Neuronal stem cell (in vitro differentiated cells): ENCODE measurements around the gene AP3S2.

Experiments
- DNase-seq: peaks from one replicate; pipeline ENCODE4 v3.0.0-alpha.2; 2013; ENCODE audit warnings: low spot score
- H2AFZ ChIP-seq: one replicate; pipeline ENCODE4 v1.6.1; 2013; ENCODE audit warnings: mild to moderate bottlenecking, low read length, inconsistent platforms
- H2AK5ac ChIP-seq: 2 replicates; pipeline ENCODE4 v1.6.1; 2013; ENCODE audit warnings: low read depth, mild to moderate bottlenecking, inconsistent platforms, low read length, moderate library complexity, mixed read lengths
- H2BK120ac ChIP-seq: 2 replicates; pipeline ENCODE4 v1.6.1; 2013; ENCODE audit warnings: low read depth, mild to moderate bottlenecking, inconsistent platforms, low read length, moderate library complexity, mixed read lengths
- H2BK12ac ChIP-seq: one replicate; pipeline ENCODE4 v1.6.1; 2013; ENCODE audit warnings: low read length, inconsistent platforms
- H2BK15ac ChIP-seq: 2 replicates; pipeline ENCODE4 v1.6.1; 2013; ENCODE audit warnings: mild to moderate bottlenecking, low read length, inconsistent platforms, mixed read lengths
- H2BK5ac ChIP-seq: one replicate; pipeline ENCODE4 v1.6.1; 2013; ENCODE audit warnings: inconsistent platforms, mild to moderate bottlenecking, low read length, moderate library complexity
- H3K14ac ChIP-seq: one replicate; pipeline ENCODE4 v1.6.1; 2013; ENCODE audit warnings: low read length, inconsistent platforms
- H3K18ac ChIP-seq: 2 replicates; pipeline ENCODE4 v1.6.1; 2013; ENCODE audit warnings: low read length, inconsistent platforms
- H3K23ac ChIP-seq: 2 replicates; pipeline ENCODE4 v1.6.1; 2013; ENCODE audit warnings: low read depth, mild to moderate bottlenecking, mixed read lengths, low read length, inconsistent platforms; ENCODE audit not compliant: poor library complexity
- H3K27ac ChIP-seq: replicated peaks from 3 replicates; pipeline ENCODE4 v1.5.1; 2013; ENCODE audit warnings: low read length, inconsistent platforms
- H3K27me3 ChIP-seq, 3 experiments: 2 replicates each; pipeline ENCODE4 v1.6.1; 2013; ENCODE audit warnings: low read length in 3 of 3, mild to moderate bottlenecking in 2 of 3, inconsistent platforms in 1 of 3, low read depth in 1 of 3, mixed read lengths in 1 of 3, moderate library complexity in 1 of 3; ENCODE audit not compliant: control insufficient read depth in 3 of 3, insufficient read depth in 3 of 3
- H3K36me3 ChIP-seq, 2 donors: replicated peaks in 1 of 2; 2 replicates each; pipeline ENCODE4 v1.6.1; 2013; ENCODE audit warnings: low read length in 2 of 2; ENCODE audit not compliant: control insufficient read depth in 2 of 2, insufficient read depth in 2 of 2
- H3K4ac ChIP-seq: 2 replicates; pipeline ENCODE4 v1.6.1; 2013; ENCODE audit warnings: inconsistent platforms, mild to moderate bottlenecking, low read length, moderate library complexity
- H3K4me1 ChIP-seq, 2 donors: 1 replicate in 1 of 2; 2 replicates in 1 of 2; pipeline ENCODE4 v1.6.1; 2013; ENCODE audit warnings: low read length in 2 of 2, low read depth in 1 of 2; ENCODE audit not compliant: control insufficient read depth in 2 of 2, insufficient read depth in 1 of 2
- H3K4me2 ChIP-seq: one replicate; pipeline ENCODE4 v1.6.1; 2013; ENCODE audit warnings: mild to moderate bottlenecking, low read length, inconsistent platforms; ENCODE audit not compliant: insufficient read depth, poor library complexity, severe bottlenecking
- H3K4me3 ChIP-seq, 2 donors: 2 replicates each; pipeline ENCODE4 v1.5.1; 2013; ENCODE audit warnings: low read length in 2 of 2, mild to moderate bottlenecking in 2 of 2, inconsistent platforms in 1 of 2, moderate library complexity in 1 of 2
- H3K79me1 ChIP-seq: one replicate; pipeline ENCODE4 v1.6.1; 2013; ENCODE audit warnings: low read depth, mild to moderate bottlenecking, inconsistent platforms, low read length, moderate library complexity
- H3K9ac ChIP-seq: one replicate; pipeline ENCODE4 v1.6.1; 2013; ENCODE audit warnings: mild to moderate bottlenecking, low read depth, low read length, inconsistent platforms; ENCODE audit not compliant: poor library complexity
- H3K9me3 ChIP-seq, 2 donors: replicated peaks in 1 of 2; 2 replicates each; pipeline versions ENCODE3 to v1.6.1; 2013; ENCODE audit warnings: low read length in 2 of 2, mild to moderate bottlenecking in 2 of 2, inconsistent platforms in 1 of 2, low read depth in 1 of 2, mixed read lengths in 1 of 2, moderate library complexity in 1 of 2; ENCODE audit not compliant: control insufficient read depth in 2 of 2, insufficient read depth in 1 of 2
- H4K8ac ChIP-seq: one replicate; pipeline ENCODE4 v1.6.1; 2013; ENCODE audit warnings: low read depth, mild to moderate bottlenecking, inconsistent platforms, low read length, moderate library complexity
- H4K91ac ChIP-seq: one replicate; pipeline ENCODE4 v1.6.1; 2013; ENCODE audit warnings: low read length, low read depth, mild to moderate bottlenecking, inconsistent platforms; ENCODE audit not compliant: poor library complexity
- WGBS, 2 donors: extraction: QIAGEN DNeasy Blood & Tissue Kit; methylation state at CpG; one replicate each; pipeline ENCODE4 v1.1.7; 2013; ENCODE audit warnings: missing lambda C conversion rate in 2 of 2, mixed read lengths in 1 of 2; ENCODE audit not compliant: insufficient read length in 2 of 2, insufficient replicate concordance in 1 of 2; ENCODE audit errors: extremely low coverage in 2 of 2; 5-methylcytosine and 5-hydroxymethylcytosine counted together

AP3S2 gene

DNA sequence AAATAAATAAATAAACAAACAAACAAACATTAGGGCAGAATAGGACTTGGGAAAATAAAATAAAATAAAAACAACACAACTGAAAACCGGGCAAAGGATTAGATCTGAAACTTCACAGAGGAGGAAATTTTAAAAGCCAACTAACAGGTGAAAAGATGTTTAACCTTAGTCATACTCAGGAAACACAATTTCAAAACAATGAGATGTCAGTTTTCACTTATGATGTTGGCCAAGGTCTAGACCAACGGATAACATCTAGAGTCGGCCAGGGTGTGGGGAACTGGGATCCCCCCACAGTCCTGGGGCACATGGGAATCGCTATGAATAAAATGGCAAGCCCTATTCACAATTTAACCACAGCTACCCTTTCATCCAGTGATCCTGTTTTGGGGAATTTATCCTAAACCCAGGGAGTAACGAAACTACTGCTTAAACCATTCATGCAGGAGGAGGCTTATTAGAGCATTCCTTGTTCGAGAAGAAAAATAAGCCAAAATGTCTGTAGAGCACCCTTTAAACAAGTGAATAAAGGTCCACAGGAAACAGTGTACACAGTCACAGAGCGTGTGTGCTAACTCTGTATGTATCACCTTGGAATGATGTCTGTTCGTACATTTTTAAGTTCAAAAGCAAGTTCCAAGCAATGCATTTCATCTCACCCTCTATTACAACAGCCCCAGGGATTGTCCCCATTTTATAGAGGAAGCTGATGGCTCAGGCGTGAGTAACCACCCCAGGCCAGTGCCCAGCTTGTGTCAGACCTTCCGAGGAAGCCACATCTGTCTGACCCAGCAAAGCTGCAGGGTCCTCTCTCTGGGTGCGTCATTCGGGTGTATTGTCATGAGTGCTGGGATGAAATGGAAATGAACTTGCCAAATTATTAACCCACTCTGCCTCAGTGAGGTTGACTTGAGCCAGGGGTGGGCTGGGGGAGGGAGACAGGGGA, 72.9 kb downstream of the AP3S2 start:
- no peaks in the 10 kb centered on the region for H3K4me1 ChIP-seq
- H3K9ac ChIP-seq: no peak overlapping the region
- H4K91ac ChIP-seq: no peak overlapping the region
- H2AFZ ChIP-seq: no peak overlapping the region
- H3K27me3 ChIP-seq: peaks cover 0 to 29% (median under 1%) of the 10 kb centered on the region in 3 experiments
- H2AK5ac ChIP-seq: no peak overlapping the region
- H2BK5ac ChIP-seq: no peak overlapping the region
- H4K8ac ChIP-seq: no peak overlapping the region
- H3K4ac ChIP-seq: no peak overlapping the region
- WGBS, 2 donors: no CpG with 5 or more reads among the region's 12 CpGs
- no peak overlapping the region for H3K4me3 ChIP-seq
- no peak overlapping the region for H3K23ac ChIP-seq
- no peak overlapping the region for H2BK15ac ChIP-seq
- no peaks in the 10 kb centered on the region for H3K36me3 ChIP-seq
- no peak overlapping the region for H3K27ac ChIP-seq
- H3K9me3 ChIP-seq: peaks cover 0 to 4% of the 10 kb centered on the region in 2 donors
- H3K4me2 ChIP-seq: no peak overlapping the region
- H2BK12ac ChIP-seq: no peak overlapping the region
- H2BK120ac ChIP-seq: no peak overlapping the region
- H3K14ac ChIP-seq: no peak overlapping the region
- no peak for DNase-seq
- H3K79me1 ChIP-seq: no peaks in the 10 kb centered on the region
- no peak overlapping the region for H3K18ac ChIP-seq

DNA sequence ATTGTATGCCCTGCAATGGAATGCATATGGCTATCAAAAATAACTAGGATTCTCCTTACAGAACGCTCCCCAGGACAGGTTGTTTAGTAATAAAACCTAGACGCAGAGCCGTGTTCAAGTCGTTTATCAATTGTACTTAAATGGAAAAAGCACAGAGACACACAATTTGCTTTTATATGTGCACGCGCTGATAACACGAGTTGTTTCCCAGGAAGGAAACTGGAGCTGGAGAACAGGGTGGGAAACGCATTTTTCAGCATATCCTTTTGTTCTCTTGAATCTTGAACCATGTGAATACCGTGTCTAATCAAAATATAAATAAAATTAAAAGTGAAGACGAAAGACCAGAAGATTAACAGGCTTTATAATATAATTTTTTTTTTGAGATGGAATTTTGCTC, 75.5 kb downstream of the AP3S2 start:
- Histone ChIP-seq H2BK5ac (no peak overlapping the region), H3K36me3 (no peaks in the 10 kb centered on the region), H3K4me1 (no peaks in the 10 kb centered on the region), H2BK120ac (no peak overlapping the region), H2AFZ (no peak overlapping the region), H3K4me3 (no peak overlapping the region), H2BK15ac (no peak overlapping the region), H2AK5ac (no peak overlapping the region), H3K14ac (no peak overlapping the region), H3K27ac (no peak overlapping the region), H3K9me3 (peaks cover 5 to 12% of the 10 kb centered on the region in 2 donors), H3K4me2 (no peak overlapping the region), H3K9ac (no peak overlapping the region), H4K8ac (no peak overlapping the region), H4K91ac (no peak overlapping the region), H3K27me3 (peaks cover 6 to 55% (median 25%) of the 10 kb centered on the region in 3 experiments), H3K79me1 (no peaks in the 10 kb centered on the region), H3K4ac (no peak overlapping the region), H3K23ac (no peak overlapping the region), H2BK12ac (no peak overlapping the region), H3K18ac (no peak overlapping the region)
- WGBS, 2 donors: no CpG with 5 or more reads among the region's 10 CpGs
- no peak for DNase-seq

DNA sequence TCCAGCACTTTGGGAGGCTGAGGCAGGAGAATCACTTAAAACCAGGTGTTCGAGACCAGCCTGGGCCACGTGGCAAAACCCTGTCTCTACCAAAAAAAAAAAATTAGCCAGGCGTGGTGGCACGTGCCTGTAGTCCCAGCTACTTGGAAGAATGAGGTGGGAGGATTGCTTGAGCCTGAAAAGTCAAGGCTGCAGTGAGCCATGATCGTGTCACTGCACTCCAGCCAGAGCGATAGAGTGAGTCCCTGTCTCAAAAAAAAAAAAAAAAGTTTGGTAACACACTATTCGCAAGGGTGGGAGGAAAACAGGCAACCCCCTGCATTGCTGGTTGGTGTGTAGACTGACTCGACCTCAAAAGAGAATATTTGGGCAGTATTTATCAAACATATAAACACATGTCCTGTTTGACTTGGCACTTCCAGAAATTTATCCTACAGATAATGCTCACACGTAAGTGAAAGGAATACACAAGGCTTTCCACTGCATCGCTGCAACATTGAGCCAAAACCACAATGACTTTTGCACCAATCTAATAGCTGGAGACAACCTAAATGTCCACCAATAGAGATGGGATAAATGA, 76.0 kb downstream of the AP3S2 start:
- no CpG with 5 or more reads among the region's 10 CpGs for WGBS, 2 donors
- Histone ChIP-seq H2BK15ac (no peak overlapping the region), H3K9me3 (peaks cover 5 to 12% of the 10 kb centered on the region in 2 donors), H3K4me3 (no peak overlapping the region), H3K4ac (no peak overlapping the region), H3K4me1 (no peaks in the 10 kb centered on the region), H2AFZ (no peak overlapping the region), H3K14ac (no peak overlapping the region), H3K79me1 (no peaks in the 10 kb centered on the region), H3K23ac (no peak overlapping the region), H3K18ac (no peak overlapping the region), H3K27me3 (peaks cover 6 to 60% (median 26%) of the 10 kb centered on the region in 3 experiments), H3K36me3 (no peaks in the 10 kb centered on the region), H3K27ac (no peak overlapping the region), H2BK12ac (no peak overlapping the region), H3K9ac (no peak overlapping the region), H3K4me2 (no peak overlapping the region), H4K8ac (no peak overlapping the region), H2BK5ac (no peak overlapping the region), H4K91ac (no peak overlapping the region), H2AK5ac (no peak overlapping the region), H2BK120ac (no peak overlapping the region)
- no peak for DNase-seq

DNA sequence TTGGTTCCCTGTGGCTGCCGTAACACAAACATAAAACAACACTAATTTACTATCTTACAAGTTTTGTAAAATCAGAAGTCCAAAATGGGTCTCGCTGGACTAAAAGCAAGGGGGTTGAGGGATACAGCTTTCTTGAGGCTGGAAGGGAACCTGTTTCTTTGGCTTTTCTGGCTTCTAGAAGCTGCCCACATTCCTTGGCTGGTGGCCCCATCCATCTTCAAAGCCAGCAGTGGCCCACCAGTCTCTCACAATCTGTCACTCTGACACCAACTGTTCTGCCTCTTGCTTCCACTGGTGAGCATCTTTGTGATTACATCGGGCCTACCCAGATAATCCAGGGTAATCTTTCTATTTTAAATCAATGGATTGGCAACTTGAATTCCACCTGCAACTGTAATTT, 78.0 kb downstream of the AP3S2 start:
- Histone ChIP-seq H2BK120ac (no peak overlapping the region), H2BK15ac (no peak overlapping the region), H3K23ac (no peak overlapping the region), H3K4me1 (no peaks in the 10 kb centered on the region), H2AK5ac (no peak overlapping the region), H3K79me1 (no peaks in the 10 kb centered on the region), H3K9ac (no peak overlapping the region), H3K27ac (no peak overlapping the region), H3K36me3 (no peaks in the 10 kb centered on the region), H3K4ac (no peak overlapping the region), H3K4me3 (no peak overlapping the region), H2AFZ (no peak overlapping the region), H3K18ac (no peak overlapping the region), H3K27me3 (peaks cover 6 to 61% (median 26%) of the 10 kb centered on the region in 3 experiments), H3K4me2 (no peak overlapping the region), H4K91ac (no peak overlapping the region), H2BK5ac (no peak overlapping the region), H4K8ac (no peak overlapping the region), H2BK12ac (no peak overlapping the region), H3K9me3 (peaks cover 5 to 12% of the 10 kb centered on the region in 2 donors), H3K14ac (no peak overlapping the region)
- WGBS, 2 donors: no CpG with 5 or more reads among the region's 3 CpGs
- no peak for DNase-seq
